K562 (cell line): ENCODE results near the gene PIGK. TPM values are rescaled to one million over a fixed set of nuclear protein-coding genes. Genes with fewer than 3 reads are reported as not detected.

Experiments used
- ATAC-seq: fragments of 200-7000 bp; cut with Tn5 transposase; 3 replicates; pipeline ENCODE4 v1.9.1; 2020; ENCODE audit warnings: moderate library complexity
- BruUV-seq: library from RNA; stranded (reverse); fragments of 400-500 nt; replicated peaks from 2 replicates; lab custom pipeline; 2021; lab: Mats Ljungman, UMichigan
- CTCF ChIA-PET: fragments of 300-600 bp; formaldehyde crosslinking; extraction: SDS; loops from one replicate; lab custom pipeline; 2021; ENCODE audit warnings: low intra/inter-chr PET ratio; lab: Yijun Ruan, JAX
- POLR2A ChIA-PET: fragments of 300-600, 350-650 bp; sonication (Branson Sonifier 250); formaldehyde crosslinking; extraction: SDS; loops from one replicate; lab custom pipeline; 2021; ENCODE audit warnings: antibody characterized with exemption, inconsistent platforms; lab: Yijun Ruan, JAX
- DNase-seq, 4 experiments: peaks; one replicate each; pipeline versions ENCODE4 v3.0.0 to v3.0.0-alpha.2; 2011 to 2018; ENCODE audit warnings: low spot score in 3 of 4, mixed read lengths in 3 of 4; ENCODE audit errors: extremely low read depth in 1 of 4
- FAIRE-seq: peaks from 2 replicates; lab custom pipeline; 2011; peaks lifted over from hg19 to GRCh38; lab: Jason Lieb, UNC
- H2AFZ ChIP-seq: 2 replicates; pipeline ENCODE4 v1.6.0; 2011; ENCODE audit warnings: low read depth, low read length, control low read depth, inconsistent platforms
- H3K27ac ChIP-seq: fragments of 200-600 bp; 3 replicates; pipeline ENCODE4 v1.8.0; 2011; ENCODE audit warnings: low read depth, mild to moderate bottlenecking, control low read depth, inconsistent platforms, low read length, moderate library complexity, mixed read lengths; ENCODE audit errors: extremely low read depth
- H3K27me3 ChIP-seq, 2 experiments: fragments of 300-600 bp in 1 of 2; 2 replicates in 1 of 2; 3 replicates in 1 of 2; pipeline versions ENCODE4 v1.6.0 to v1.8.0; 2011; ENCODE audit warnings: inconsistent platforms in 2 of 2, low read length in 2 of 2, mild to moderate bottlenecking in 1 of 2, mixed read lengths in 1 of 2, moderate library complexity in 1 of 2; ENCODE audit not compliant: control insufficient read depth in 2 of 2, insufficient read depth in 2 of 2
- H3K36me3 ChIP-seq: fragments of 300-600 bp; 3 replicates; pipeline ENCODE4 v1.8.0; 2011; ENCODE audit warnings: mild to moderate bottlenecking, low read length, inconsistent platforms; ENCODE audit not compliant: control insufficient read depth, insufficient read depth
- H3K4me1 ChIP-seq, 2 experiments: fragments of 200-600 bp in 1 of 2; replicated peaks in 1 of 2; 2 replicates in 1 of 2; 3 replicates in 1 of 2; pipeline versions ENCODE4 v1.5.1 to v1.8.0; 2011; ENCODE audit warnings: inconsistent platforms in 2 of 2, low read length in 2 of 2, mild to moderate bottlenecking in 1 of 2, mixed read lengths in 1 of 2, moderate library complexity in 1 of 2; ENCODE audit not compliant: control insufficient read depth in 2 of 2, insufficient read depth in 2 of 2
- H3K4me2 ChIP-seq: 2 replicates; pipeline ENCODE4 v1.6.1; 2011; ENCODE audit warnings: low read length, control low read depth, inconsistent platforms, mixed read lengths; ENCODE audit not compliant: insufficient read depth
- H3K4me3 ChIP-seq: fragments of 200-600 bp; sonication (generic), shearing (Covaris generic); 2 replicates; pipeline ENCODE4 v1.5.1; 2016; ENCODE audit warnings: control low read depth, inconsistent platforms
- H3K79me2 ChIP-seq: fragments of 200-600 bp; 3 replicates; pipeline ENCODE4 v1.8.0; 2011; ENCODE audit warnings: low read length, inconsistent platforms; ENCODE audit not compliant: control insufficient read depth, insufficient read depth
- H3K9ac ChIP-seq, 2 experiments: 2 replicates each; pipeline versions ENCODE4 v1.6.0 to v1.6.1; 2011; ENCODE audit warnings: low read depth in 2 of 2, low read length in 2 of 2, control low read depth in 1 of 2, inconsistent platforms in 1 of 2, mild to moderate bottlenecking in 1 of 2, mixed read lengths in 1 of 2; ENCODE audit not compliant: insufficient read depth in 1 of 2
- H3K9me1 ChIP-seq: one replicate; pipeline ENCODE4 v1.6.0; 2011; ENCODE audit warnings: inconsistent platforms, mild to moderate bottlenecking, low read length, moderate library complexity; ENCODE audit not compliant: control insufficient read depth, insufficient read depth
- H3K9me3 ChIP-seq: replicated peaks from 2 replicates; pipeline ENCODE4 v1.5.1; 2011; ENCODE audit warnings: low read depth, low read length, inconsistent platforms; ENCODE audit not compliant: control insufficient read depth, insufficient read depth
- H4K20me1 ChIP-seq: replicated peaks from 2 replicates; pipeline ENCODE4 v1.6.1; 2011; ENCODE audit warnings: low read length, inconsistent platforms, mixed read lengths; ENCODE audit not compliant: control insufficient read depth, insufficient read depth
- ASH1L ChIP-seq: fragments of 450-650 bp; IDR thresholded peaks from 2 replicates; pipeline ENCODE4 v1.6.1; 2018; ENCODE audit warnings: borderline replicate concordance, mild to moderate bottlenecking, low read depth; ENCODE audit not compliant: partially characterized antibody
- CTCF ChIP-seq, 3 experiments: IDR thresholded peaks in 2 of 3; conservative IDR thresholded peaks in 1 of 3; 2 replicates each; pipeline ENCODE4 v1.5.1; 2011 to 2012; ENCODE audit warnings: low read length in 3 of 3, mild to moderate bottlenecking in 3 of 3, control low read depth in 2 of 3, improper control_type of control experiment in 1 of 3, inconsistent platforms in 1 of 3, low read depth in 1 of 3, mixed read lengths in 1 of 3, moderate library complexity in 1 of 3; ENCODE audit not compliant: insufficient read depth in 2 of 3
- DPF2 ChIP-seq: fragments of 450-650 bp; IDR thresholded peaks from 2 replicates; pipeline ENCODE4 v1.6.1; 2016
- EGR1 ChIP-seq: fragments of 450-650 bp; conservative IDR thresholded peaks from 2 replicates; pipeline ENCODE4 v1.6.1; 2017; ENCODE audit warnings: mild to moderate bottlenecking
- ESRRA ChIP-seq: fragments of 450-650 bp; IDR thresholded peaks from 2 replicates; pipeline ENCODE4 v1.6.1; 2014; ENCODE audit warnings: low read depth, mild to moderate bottlenecking, moderate library complexity, borderline replicate concordance
- MTA2 ChIP-seq: fragments of 450-650 bp; IDR thresholded peaks from 2 replicates; pipeline ENCODE4 v1.6.1; 2016; ENCODE audit warnings: low read depth
- NBN ChIP-seq: fragments of 450-650 bp; IDR thresholded peaks from 2 replicates; pipeline ENCODE4 v1.6.1; 2016; ENCODE audit warnings: low read depth, mild to moderate bottlenecking
- RAD21 ChIP-seq, 2 experiments: fragments of 250-450 bp in 1 of 2; fragments of 450-650 bp in 1 of 2; sonication (Bioruptor Pico) in 1 of 2; formaldehyde crosslinking in 1 of 2; IDR thresholded peaks in 1 of 2; conservative IDR thresholded peaks in 1 of 2; 2 replicates each; pipeline versions ENCODE4 v1.4.0 to v1.8.0; 2020 to 2022; ENCODE audit warnings: mild to moderate bottlenecking in 2 of 2, moderate library complexity in 1 of 2
- SUPT5H ChIP-seq: fragments of 450-650 bp; IDR thresholded peaks from 2 replicates; pipeline ENCODE4 v1.6.1; 2016
- ZNF217 ChIP-seq: sonication (generic); formaldehyde crosslinking; IDR thresholded peaks from 2 replicates; pipeline ENCODE4 v1.8.0; 2022; ENCODE audit warnings: mild to moderate bottlenecking, missing genetic modification reagents
- WGBS: fragments of 100-300 bp; shearing (Covaris generic); methylation state at CpG from one replicate; pipeline ENCODE4 v1.1.6; 2016; ENCODE audit warnings: low coverage, mixed read lengths; ENCODE audit not compliant: insufficient coverage; ENCODE audit errors: missing lambda C conversion rate; 5-methylcytosine and 5-hydroxymethylcytosine counted together
- in situ Hi-C: fragments of 300-500 bp; cut with MboI; formaldehyde crosslinking; loops from 4 replicates; pipeline ENCODE4 v1.15.0; 2018; ENCODE audit warnings: inconsistent platforms, mixed read lengths
- intact Hi-C: fragments of 100-400 bp; cut with micrococcal nuclease; formaldehyde crosslinking; loops from 2 replicates; pipeline ENCODE4 v1.14.2; 2022
- polyA plus RNA-seq, 8 experiments: library from polyadenylated mRNA; depleted of rRNA in 4 of 8; stranded (reverse) in 5 of 8; unstranded in 3 of 8; fragments of >200 nt; fragmentation: Nextera tagmentation in 2 of 8; fragmentation: Illumina TruSeq in 1 of 8; extraction: Ambion mirVana in 2 of 8; extraction: Trizol in 1 of 8; gene quantifications; 2 replicates each; pipeline versions ENCODE4 v1.2.1 to v1.2.3, GENCODE V29; 2011 to 2014; ENCODE audit warnings: inconsistent platforms in 1 of 8, missing spikeins in 1 of 8
- total RNA-seq, 7 experiments: library from RNA; depleted of rRNA in 6 of 7; stranded (reverse); fragments of >200 nt in 6 of 7; fragmentation: Illumina TruSeq in 2 of 7; extraction: Trizol in 2 of 7; gene quantifications; 2 replicates each; pipeline versions ENCODE4 v1.2.1 to v1.2.3, GENCODE V29; 2011 to 2021; ENCODE audit warnings: low replicate concordance in 1 of 7

Gene PIGK
- total and polyA plus RNA-seq, 9 of the 15 experiments (the other 6 are each of a cell fraction or from before 2014, with no cell fraction given) = 15.7 to 59.5 (median 29.9) TPM

GRCh38 chr1:77146270-77146669 lies 73.0 kb downstream of the PIGK start:
- no peak overlapping the region for H3K9ac ChIP-seq
- no peak overlapping the region for H2AFZ ChIP-seq
- no peaks in the 10 kb centered on the region for H3K36me3 ChIP-seq
- POLR2A ChIA-PET = no interaction called here
- no peaks in the 10 kb centered on the region for H3K9me3 ChIP-seq
- no peak for DNase-seq
- no peak overlapping the region for H3K27ac ChIP-seq
- no peak for ATAC-seq
- in situ Hi-C loops = loop anchor here (10.0 kb wide), 1 partner anchor 991 kb away; no protein-coding TSS in a partner anchor
- BruUV-seq = no TSS peak
- H3K4me2 ChIP-seq = no peak overlapping the region
- no peak overlapping the region for H3K4me3 ChIP-seq
- H3K9me1 ChIP-seq = no peaks in the 10 kb centered on the region
- no peak for FAIRE-seq
- H3K27me3 ChIP-seq = no peaks in the 10 kb centered on the region
- CTCF ChIA-PET = no interaction called here
- H3K4me1 ChIP-seq = no peaks in the 10 kb centered on the region
- no peaks in the 10 kb centered on the region for H4K20me1 ChIP-seq
- WGBS = 97% methylated on average over 4 of the region's 5 CpGs
- H3K79me2 ChIP-seq = no peaks in the 10 kb centered on the region
- intact Hi-C loops = loop anchor here (5.0 kb wide), 2 partner anchors 271 to 756 kb away; no protein-coding TSS in a partner anchor
- TF ChIP-seq ASH1L (no peak), ESRRA (no peak), ZNF217 (no peak), DPF2 (no peak)

GRCh38 chr1:77143529-77144121 lies 75.6 kb downstream of the PIGK start:
- H3K27me3 ChIP-seq = no peaks in the 10 kb centered on the region
- no peaks in the 10 kb centered on the region for H4K20me1 ChIP-seq
- no peaks in the 10 kb centered on the region for H3K36me3 ChIP-seq
- peak in 1 of 4 experiments; percentile 9 for DNase-seq
- TF ChIP-seq MTA2 = no peak
- no peak for TF ChIP-seq NBN
- peak in 1 of 3 experiments; percentile 49; a peak in 2 of 6 replicates for TF ChIP-seq CTCF (IDR thresholded peaks at IDR 0.05 in 2 of 3, conservative IDR thresholded peaks at IDR 0.05 in 1 of 3; ENCODE audit: insufficient read depth in 2 of 3, low read depth in 1 of 3, low read length in 3 of 3)
- no peak for TF ChIP-seq EGR1
- no peak for TF ChIP-seq SUPT5H
- peak; percentile 14; a peak in 1 of 4 replicates for TF ChIP-seq RAD21 (CRISPR knock-in tag; conservative IDR thresholded peaks at IDR 0.05 in 1 of 2, IDR thresholded peaks at IDR 0.05 in 1 of 2)
- no peak overlapping the region for H2AFZ ChIP-seq
- ATAC-seq = no peak
- H3K9me3 ChIP-seq = no peaks in the 10 kb centered on the region
- no peak overlapping the region for H3K4me2 ChIP-seq
- FAIRE-seq = no peak
- intact Hi-C loops (loop anchor here (1.0 kb wide), 1 partner anchor 989 kb away; no protein-coding TSS in a partner anchor), in situ Hi-C loops (loop anchor here (10.0 kb wide), 1 partner anchor 989 kb away; no protein-coding TSS in a partner anchor)
- H3K9ac ChIP-seq = no peak overlapping the region
- H3K79me2 ChIP-seq = no peaks in the 10 kb centered on the region
- H3K27ac ChIP-seq = no peak overlapping the region
- WGBS = 42% methylated on average over 2 of the region's 2 CpGs
- no peaks in the 10 kb centered on the region for H3K4me1 ChIP-seq
- no peak overlapping the region for H3K4me3 ChIP-seq
- BruUV-seq = no TSS peak
- no peaks in the 10 kb centered on the region for H3K9me1 ChIP-seq
- POLR2A ChIA-PET = no interaction called here
- CTCF ChIA-PET = interaction anchor here (0.6 to 1.1 kb wide), 3 partner anchors 636 to 1235 kb away, joined by 3 to 6 read pairs (median 3); partner anchors contain the start of gene MIGA1
